BLaER1 (cell line): ENCODE data around the gene TLR4.

Experiments
- H3K27ac ChIP-seq: shearing (Covaris generic); formaldehyde crosslinking; 2 replicates; pipeline ENCODE4 v1.8.1; 2022
- H3K27me3 ChIP-seq: shearing (Covaris generic); formaldehyde crosslinking; 2 replicates; pipeline ENCODE4 v1.8.1; 2022
- H3K36me3 ChIP-seq: shearing (Covaris generic); formaldehyde crosslinking; 2 replicates; pipeline ENCODE4 v1.8.1; 2022
- H3K4me1 ChIP-seq: shearing (Covaris generic); formaldehyde crosslinking; 2 replicates; pipeline ENCODE4 v1.8.1; 2022
- H3K4me2 ChIP-seq: shearing (Covaris generic); formaldehyde crosslinking; 2 replicates; pipeline ENCODE4 v1.8.1; 2022
- H3K4me3 ChIP-seq: shearing (Covaris generic); formaldehyde crosslinking; 2 replicates; pipeline ENCODE4 v1.8.1; 2022
- H3K9ac ChIP-seq: shearing (Covaris generic); formaldehyde crosslinking; 2 replicates; pipeline ENCODE4 v1.8.1; 2022
- H3K9me3 ChIP-seq: shearing (Covaris generic); formaldehyde crosslinking; 2 replicates; pipeline ENCODE4 v1.8.1; 2022
- H4K20me1 ChIP-seq: shearing (Covaris generic); formaldehyde crosslinking; 2 replicates; pipeline ENCODE4 v1.8.1; 2022
- Cebpa-rat ChIP-seq: shearing (Covaris generic); IDR thresholded peaks from 2 replicates; pipeline ENCODE4 v1.8.1; 2022

The TLR4 gene

GRCh38 chr9:117739206-117739605 lies 35.0 kb downstream of the TLR4 start:
- no peak for TF ChIP-seq Cebpa-rat
- no peaks in the 10 kb centered on the region for H4K20me1 ChIP-seq
- no peak overlapping the region for H3K9ac ChIP-seq
- no peak overlapping the region for H3K27ac ChIP-seq
- H3K4me2 ChIP-seq = no peak overlapping the region
- no peak overlapping the region for H3K4me3 ChIP-seq
- H3K36me3 ChIP-seq = no peaks in the 10 kb centered on the region
- no peaks in the 10 kb centered on the region for H3K9me3 ChIP-seq
- no peaks in the 10 kb centered on the region for H3K27me3 ChIP-seq
- peaks cover 6% of the 10 kb centered on the region for H3K4me1 ChIP-seq

GRCh38 chr9:117739624-117740347 lies 35.6 kb downstream of the TLR4 start:
- Histone ChIP-seq H3K9ac (no peak overlapping the region), H3K27ac (no peak overlapping the region), H3K36me3 (no peaks in the 10 kb centered on the region), H3K4me3 (no peak overlapping the region), H3K4me1 (peaks cover 12% of the 10 kb centered on the region), H3K27me3 (peaks cover under 1% of the 10 kb centered on the region; the same call in 1 of the 2 replicates), H3K4me2 (no peak overlapping the region), H4K20me1 (no peaks in the 10 kb centered on the region), H3K9me3 (no peaks in the 10 kb centered on the region)
- TF ChIP-seq Cebpa-rat = no peak

DNA sequence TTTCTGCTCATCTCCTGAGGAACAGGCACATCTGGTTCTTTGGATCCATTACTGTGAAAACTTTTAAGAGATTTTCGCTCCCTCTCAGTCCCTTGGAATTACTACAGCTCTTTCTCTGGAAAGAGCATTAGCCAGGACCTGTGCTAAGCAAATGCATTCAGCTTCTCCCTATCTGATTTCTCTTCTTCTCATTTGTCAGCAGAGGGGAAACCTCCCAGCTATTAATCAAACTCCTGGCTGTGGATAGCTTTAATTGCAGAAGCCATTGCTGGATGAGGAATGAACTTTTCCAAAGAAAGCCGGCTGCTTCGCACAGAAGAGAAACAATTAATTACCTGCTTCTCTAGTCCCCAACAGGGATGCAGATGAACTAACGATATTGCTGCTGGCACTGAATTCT lies 37.9 kb downstream of the TLR4 start:
- Histone ChIP-seq H3K27me3 (peaks cover 15% of the 10 kb centered on the region), H3K4me3 (no peak overlapping the region), H3K4me1 (peaks cover 21% of the 10 kb centered on the region), H3K4me2 (no peak overlapping the region), H4K20me1 (no peaks in the 10 kb centered on the region), H3K27ac (no peak overlapping the region), H3K9ac (no peak overlapping the region), H3K36me3 (no peaks in the 10 kb centered on the region), H3K9me3 (no peaks in the 10 kb centered on the region)
- TF ChIP-seq Cebpa-rat = no peak

- no peak for TF ChIP-seq Cebpa-rat
- peaks cover 15% of the 10 kb centered on the region for H3K27me3 ChIP-seq
- H4K20me1 ChIP-seq = no peaks in the 10 kb centered on the region
- H3K27ac ChIP-seq = no peak overlapping the region
- no peak overlapping the region for H3K9ac ChIP-seq
- peak overlapping the region; percentile 60 for H3K4me3 ChIP-seq
- H3K4me2 ChIP-seq = peak overlapping the region; percentile 95
- no peaks in the 10 kb centered on the region for H3K36me3 ChIP-seq
- no peaks in the 10 kb centered on the region for H3K9me3 ChIP-seq
- peaks cover 21% of the 10 kb centered on the region for H3K4me1 ChIP-seq
Measured at GRCh38 chr9:117744369-117744768, 40.2 kb downstream of the TLR4 start.

DNA sequence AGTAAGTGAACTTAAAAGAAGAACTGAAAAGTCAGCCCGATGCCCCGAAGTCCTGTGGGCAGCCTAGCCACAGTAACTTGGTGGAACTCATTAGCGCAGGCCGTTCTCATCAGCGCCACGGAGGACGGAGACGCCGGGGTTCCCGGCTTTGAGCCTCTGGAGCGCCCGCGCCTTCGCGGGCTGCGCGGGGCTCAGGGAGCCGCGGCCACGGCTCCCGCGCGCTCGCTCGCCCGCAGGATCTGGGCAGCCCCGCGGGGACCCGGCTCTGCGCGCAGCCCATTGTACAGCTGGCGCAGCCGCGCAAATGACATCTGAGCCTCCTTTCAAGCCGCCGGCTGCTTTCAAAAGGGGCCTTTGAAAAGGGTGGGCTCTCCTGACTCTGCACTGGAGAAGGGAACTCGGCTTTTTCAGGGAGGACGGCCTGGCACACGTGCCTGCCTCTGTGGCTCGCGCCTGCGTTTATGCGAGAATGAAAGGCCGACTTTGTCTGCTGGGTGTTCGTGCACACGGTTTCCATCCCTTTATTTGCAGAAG lies 40.7 kb downstream of the TLR4 start:
- no peaks in the 10 kb centered on the region for H4K20me1 ChIP-seq
- H3K4me3 ChIP-seq = peak overlapping the region; percentile 60
- peaks cover 15% of the 10 kb centered on the region for H3K27me3 ChIP-seq
- TF ChIP-seq Cebpa-rat = no peak
- H3K9me3 ChIP-seq = no peaks in the 10 kb centered on the region
- peak overlapping the region; percentile 95 for H3K4me2 ChIP-seq
- H3K36me3 ChIP-seq = no peaks in the 10 kb centered on the region
- no peak overlapping the region for H3K27ac ChIP-seq
- H3K4me1 ChIP-seq = peaks cover 21% of the 10 kb centered on the region
- peak overlapping the region; percentile 57 for H3K9ac ChIP-seq

DNA sequence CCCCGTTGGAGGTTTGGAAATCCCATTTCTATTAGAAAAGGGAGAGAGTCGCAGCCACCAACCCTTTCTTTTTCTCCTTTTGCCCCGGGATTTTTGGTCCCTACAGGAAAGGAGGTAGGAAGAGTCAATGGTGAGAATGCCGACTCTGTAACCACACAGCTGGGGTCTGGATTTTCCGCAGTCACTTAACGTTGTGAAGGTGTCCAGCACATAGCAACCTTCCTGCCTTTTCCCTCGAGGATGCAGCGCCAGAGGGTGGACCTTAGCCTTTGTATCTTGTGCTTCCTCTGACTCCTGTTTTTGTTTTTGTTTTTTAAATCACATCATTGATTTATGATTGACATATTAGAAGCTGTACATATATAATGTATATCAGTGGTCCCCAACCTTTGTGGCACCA lies 41.4 kb downstream of the TLR4 start:
- Histone ChIP-seq H3K9me3 (no peaks in the 10 kb centered on the region), H3K27ac (no peak overlapping the region), H3K9ac (no peak overlapping the region), H4K20me1 (no peaks in the 10 kb centered on the region), H3K4me2 (peak overlapping the region; percentile 95), H3K36me3 (no peaks in the 10 kb centered on the region), H3K27me3 (peaks cover 15% of the 10 kb centered on the region), H3K4me1 (peaks cover 21% of the 10 kb centered on the region), H3K4me3 (peak overlapping the region; percentile 60)
- no peak for TF ChIP-seq Cebpa-rat

DNA sequence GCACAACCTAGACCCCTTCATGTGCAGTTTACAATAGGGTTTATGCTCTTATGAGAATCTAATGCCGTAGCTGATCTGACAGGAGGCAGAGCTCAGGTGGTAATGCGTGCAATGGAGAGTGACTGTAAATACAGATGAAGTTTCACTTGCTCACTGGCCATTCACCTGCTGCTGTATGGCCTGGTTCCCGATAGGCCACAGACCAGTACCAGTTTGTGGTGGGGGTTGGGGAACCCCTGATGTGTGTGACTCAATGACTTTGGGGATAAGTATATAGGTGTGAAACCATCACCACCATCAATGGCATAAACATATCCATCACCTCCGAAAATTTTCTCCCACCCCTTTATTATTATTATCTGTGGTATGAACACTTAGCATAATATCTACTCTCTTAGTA lies 42.1 kb downstream of the TLR4 start:
- no peaks in the 10 kb centered on the region for H4K20me1 ChIP-seq
- no peak overlapping the region for H3K9ac ChIP-seq
- H3K4me2 ChIP-seq = no peak overlapping the region
- no peak overlapping the region for H3K4me3 ChIP-seq
- peaks cover 15% of the 10 kb centered on the region for H3K27me3 ChIP-seq
- H3K27ac ChIP-seq = no peak overlapping the region
- no peaks in the 10 kb centered on the region for H3K36me3 ChIP-seq
- no peaks in the 10 kb centered on the region for H3K9me3 ChIP-seq
- H3K4me1 ChIP-seq = peaks cover 21% of the 10 kb centered on the region
- no peak for TF ChIP-seq Cebpa-rat

GRCh38 chr9:117747386-117747970 lies 43.3 kb downstream of the TLR4 start:
- Histone ChIP-seq H3K4me3 (no peak overlapping the region), H3K27ac (no peak overlapping the region), H4K20me1 (no peaks in the 10 kb centered on the region), H3K27me3 (peaks cover 15% of the 10 kb centered on the region), H3K4me2 (no peak overlapping the region), H3K9me3 (no peaks in the 10 kb centered on the region), H3K9ac (no peak overlapping the region), H3K36me3 (no peaks in the 10 kb centered on the region), H3K4me1 (peaks cover 21% of the 10 kb centered on the region)
- no peak for TF ChIP-seq Cebpa-rat

DNA sequence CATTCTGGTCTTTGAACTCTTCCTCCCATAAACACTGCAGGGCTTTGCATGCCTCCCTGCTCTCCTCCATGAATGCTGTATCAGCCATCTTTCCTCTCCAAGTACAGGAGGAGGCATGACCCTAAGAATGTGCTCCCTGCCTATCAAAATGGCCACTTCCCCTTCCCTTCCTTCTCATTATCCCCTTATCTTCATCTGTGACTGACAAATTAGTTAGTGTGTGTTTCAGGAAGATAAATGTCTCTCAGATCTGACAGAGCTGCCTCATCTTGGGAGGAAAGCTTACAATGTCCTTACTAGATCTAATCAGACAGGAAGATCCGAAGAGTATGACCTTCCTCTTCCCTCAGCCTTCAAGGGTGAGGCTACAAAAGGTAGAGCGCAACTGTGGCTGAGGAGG lies 46.2 kb downstream of the TLR4 start:
- Histone ChIP-seq H4K20me1 (no peaks in the 10 kb centered on the region), H3K9ac (no peak overlapping the region), H3K36me3 (no peaks in the 10 kb centered on the region), H3K27me3 (peaks cover 8% of the 10 kb centered on the region), H3K9me3 (no peaks in the 10 kb centered on the region), H3K4me2 (no peak overlapping the region), H3K4me3 (no peak overlapping the region), H3K27ac (no peak overlapping the region), H3K4me1 (peaks cover 3% of the 10 kb centered on the region)
- TF ChIP-seq Cebpa-rat = no peak

- Histone ChIP-seq H3K27me3 (no peaks in the 10 kb centered on the region), H3K27ac (no peak overlapping the region), H3K4me1 (no peaks in the 10 kb centered on the region), H3K4me3 (no peak overlapping the region), H3K9ac (no peak overlapping the region), H3K36me3 (no peaks in the 10 kb centered on the region), H3K4me2 (no peak overlapping the region), H3K9me3 (no peaks in the 10 kb centered on the region), H4K20me1 (no peaks in the 10 kb centered on the region)
- no peak for TF ChIP-seq Cebpa-rat
Measured at GRCh38 chr9:117752894-117753293, 48.7 kb downstream of the TLR4 start.
